GM13976 (cell line): ENCODE results near the gene SDSL.

ENCODE experiments used
- DNase-seq: peaks from one replicate; pipeline ENCODE4 v3.0.0; 2012; ENCODE audit warnings: low spot score
- CTCF ChIP-seq: IDR thresholded peaks from 2 replicates; pipeline ENCODE4 v1.5.1; 2012; ENCODE audit warnings: borderline replicate concordance, mild to moderate bottlenecking; ENCODE audit not compliant: insufficient read depth; ENCODE audit errors: extremely low read depth, missing control alignments, control extremely low read depth
- in situ Hi-C: fragments of 300-500 bp; cut with MboI; formaldehyde crosslinking; loops from one replicate; pipeline ENCODE4 v1.12.0; 2022; ENCODE audit warnings: low sequenced_read_pairs, mixed read lengths, inconsistent platforms; ENCODE audit not compliant: unreplicated experiment

Gene SDSL

GRCh38 chr12:113482334-113482733 is 60.2 kb downstream of the SDSL start:
- no peak for TF ChIP-seq CTCF
- no peak for DNase-seq
- in situ Hi-C loops = no loop called here

- DNase-seq = no peak
- TF ChIP-seq CTCF = no peak
- in situ Hi-C loops = no loop called here
Observed at GRCh38 chr12:113485330-113485729, 63.1 kb downstream of the SDSL start.

- in situ Hi-C loops = no loop called here
- no peak for DNase-seq
- TF ChIP-seq CTCF = no peak
Observed at GRCh38 chr12:113486722-113487121, 64.5 kb downstream of the SDSL start.
